ENCODE measurements around the gene CSF2. TPM values are rescaled to one million over a fixed set of nuclear protein-coding genes. Genes with fewer than 3 reads are reported as not detected.
"Not testable (repeated sequence)": the region's sequence is repeated elsewhere in the genome, so short reads cannot be mapped to it uniquely, and the experiment has no call there.

CSF2 gene
- total RNA-seq, 2 experiments from 2014 or later, result 0.30 TPM; not detected in 1

DNA sequence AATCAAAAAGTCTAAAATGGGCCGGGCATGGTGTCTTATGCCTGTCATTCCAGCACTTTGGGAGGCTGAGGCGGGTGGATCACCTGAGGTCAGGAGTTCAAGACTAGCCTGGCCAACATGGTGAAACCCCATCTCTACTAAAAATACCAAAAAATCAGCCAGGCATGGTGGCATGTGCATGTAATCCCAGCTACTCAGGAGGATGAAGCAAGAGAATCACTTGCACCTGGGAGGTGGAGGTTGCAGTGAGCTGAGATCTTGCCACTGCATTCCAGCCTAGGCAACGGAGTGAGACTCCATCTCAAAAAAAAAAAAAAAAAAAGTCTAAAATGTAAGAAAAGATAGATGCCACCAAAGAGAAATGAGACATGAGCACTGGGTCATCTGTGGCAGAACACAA, 49.4 kb downstream of the CSF2 start:
- H3K4me3 Mint-ChIP-seq; H3K27ac Mint-ChIP-seq; DNase-seq; H3K36me3 Mint-ChIP-seq (ENCODE audit: low read depth); intact Hi-C loops (cut with micrococcal nuclease); H3K4me1 Mint-ChIP-seq (ENCODE audit: low read depth); H3K9me3 Mint-ChIP-seq; CTCF ChIA-PET: not testable (repeated sequence)
- peaks cover 11% of the 10 kb centered on the region for H3K27me3 Mint-ChIP-seq (ENCODE audit: low read depth)

GRCh38 chr5:132123578-132123977, 50.0 kb downstream of the CSF2 start:
- intact Hi-C loops (cut with micrococcal nuclease); CTCF ChIA-PET; DNase-seq: not testable (repeated sequence)

More at GRCh38 chr5:132123578-132123977, 50.0 kb downstream of the CSF2 start:
- not testable (repeated sequence) for H3K27ac Mint-ChIP-seq; H3K4me3 Mint-ChIP-seq; H3K36me3 Mint-ChIP-seq (ENCODE audit: low read depth); H3K4me1 Mint-ChIP-seq (ENCODE audit: low read depth)
- H3K9me3 Mint-ChIP-seq, result peaks cover 10% of the 10 kb centered on the region
- peaks cover 15% of the 10 kb centered on the region for H3K27me3 Mint-ChIP-seq (ENCODE audit: low read depth)

Other genes with a start within 250 kb of the CSF2 start
- gene MEIKIN, start 128.1 kb upstream of the CSF2 start, total RNA-seq, result 1 to 10 TPM; 1.4 to 1.9 TPM
- 1 to 10 TPM; 1.2 to 2.4 TPM for gene ACSL6, start 62.1 kb upstream of the CSF2 start, total RNA-seq
- not detected for gene IL3, start 13.1 kb upstream of the CSF2 start, total RNA-seq
- under 1 TPM; 0.47 to 0.74 TPM for gene P4HA2, start 154.1 kb downstream of the CSF2 start, total RNA-seq
- gene PDLIM4, start 183.9 kb downstream of the CSF2 start, total RNA-seq, result not detected
- gene SLC22A4, start 220.6 kb downstream of the CSF2 start, total RNA-seq, result 1 to 10 TPM; 1.9 to 2.0 TPM